GM19193 (cell line): ENCODE results near the gene TMEM59L.

Experiments
- POLR2A ChIP-seq: IDR thresholded peaks from 4 replicates; pipeline ENCODE4 v1.6.1; 2011; ENCODE audit not compliant: insufficient read depth, insufficient read length; ENCODE audit errors: extremely low read depth

TMEM59L gene

DNA sequence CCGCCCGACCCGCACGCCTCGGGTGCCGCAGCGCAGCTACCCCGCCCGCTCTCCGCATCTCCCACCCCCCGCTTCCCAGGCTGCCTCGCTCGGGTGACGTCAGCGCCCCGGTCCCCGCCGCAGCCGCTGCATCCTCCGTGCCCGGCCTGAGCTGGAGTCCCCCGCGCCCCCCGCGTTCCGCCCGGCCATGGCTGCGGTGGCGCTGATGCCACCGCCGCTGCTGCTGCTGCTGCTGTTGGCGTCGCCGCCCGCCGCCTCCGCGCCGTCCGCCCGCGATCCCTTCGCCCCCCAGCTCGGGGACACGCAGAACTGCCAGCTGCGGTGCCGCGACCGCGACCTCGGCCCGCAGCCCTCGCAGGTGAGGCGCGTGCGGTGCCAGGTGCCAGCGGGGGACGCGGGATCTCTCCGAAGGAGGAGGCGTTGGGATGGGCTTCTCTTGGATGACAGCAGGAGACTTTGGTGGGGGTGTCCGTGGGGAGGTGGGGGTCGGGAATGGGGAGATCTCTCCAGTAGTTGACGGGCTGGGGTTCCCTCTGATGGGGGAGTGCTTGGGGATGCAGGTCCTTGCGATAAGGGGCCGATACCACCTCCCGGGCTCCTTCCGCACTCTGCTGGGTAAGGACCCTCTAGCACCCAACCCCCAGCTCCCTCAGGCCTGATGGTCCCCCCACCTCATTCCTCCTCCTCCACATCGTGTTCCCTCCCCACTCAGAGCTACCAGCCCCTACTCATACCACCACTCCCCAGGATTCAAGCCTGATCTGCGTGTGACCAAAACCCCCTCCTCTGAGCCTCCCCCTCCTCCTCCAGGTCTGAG lies at the start of gene TMEM59L:
Gene TMEM59L (plus strand): TSS at position 99 of the 817 bp plus-strand sequence. CDS start 89 bp downstream, at position 188.
- TF ChIP-seq POLR2A: no peak

DNA sequence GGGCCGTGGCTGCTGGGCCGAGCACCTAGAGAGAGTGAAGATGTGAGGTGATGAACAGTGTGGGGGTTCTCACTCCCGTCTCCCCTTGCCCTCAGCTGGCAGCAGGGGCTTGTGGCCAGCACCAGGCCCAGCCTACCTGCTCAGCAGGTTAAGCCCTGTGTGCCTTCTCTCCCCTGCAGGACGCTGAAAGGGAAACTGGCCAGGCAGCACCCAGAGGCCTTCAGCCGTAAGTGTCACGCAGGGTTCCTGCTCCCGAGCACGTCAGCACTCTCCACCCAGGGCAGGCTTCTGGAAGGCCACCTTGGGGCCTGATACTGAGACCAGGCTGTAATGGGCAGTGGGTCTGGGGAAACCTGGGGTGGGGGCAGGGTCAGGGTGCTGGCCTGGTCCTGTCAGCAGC lies 45.7 kb upstream of the TMEM59L start:
- TF ChIP-seq POLR2A: no peak

DNA sequence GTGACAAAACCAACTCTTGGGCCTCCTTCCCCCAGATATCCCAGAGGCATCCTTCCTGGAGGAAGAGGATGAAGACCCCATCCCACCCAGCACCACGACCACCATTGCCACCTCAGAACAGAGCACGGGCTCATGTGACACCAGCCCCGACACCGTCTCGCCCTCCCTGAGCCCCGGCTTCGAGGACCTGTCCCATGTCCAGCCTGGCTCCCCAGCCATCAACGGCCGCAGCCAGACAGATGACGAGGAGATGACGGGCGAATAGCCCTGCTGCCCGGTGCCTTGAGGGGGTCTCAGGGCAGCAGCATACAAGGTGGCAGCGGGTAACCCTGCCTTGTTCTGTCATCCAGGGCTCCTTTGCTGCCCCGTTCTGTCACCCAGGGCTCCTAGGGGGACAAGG lies 44.3 kb upstream of the TMEM59L start:
- no peak for TF ChIP-seq POLR2A

DNA sequence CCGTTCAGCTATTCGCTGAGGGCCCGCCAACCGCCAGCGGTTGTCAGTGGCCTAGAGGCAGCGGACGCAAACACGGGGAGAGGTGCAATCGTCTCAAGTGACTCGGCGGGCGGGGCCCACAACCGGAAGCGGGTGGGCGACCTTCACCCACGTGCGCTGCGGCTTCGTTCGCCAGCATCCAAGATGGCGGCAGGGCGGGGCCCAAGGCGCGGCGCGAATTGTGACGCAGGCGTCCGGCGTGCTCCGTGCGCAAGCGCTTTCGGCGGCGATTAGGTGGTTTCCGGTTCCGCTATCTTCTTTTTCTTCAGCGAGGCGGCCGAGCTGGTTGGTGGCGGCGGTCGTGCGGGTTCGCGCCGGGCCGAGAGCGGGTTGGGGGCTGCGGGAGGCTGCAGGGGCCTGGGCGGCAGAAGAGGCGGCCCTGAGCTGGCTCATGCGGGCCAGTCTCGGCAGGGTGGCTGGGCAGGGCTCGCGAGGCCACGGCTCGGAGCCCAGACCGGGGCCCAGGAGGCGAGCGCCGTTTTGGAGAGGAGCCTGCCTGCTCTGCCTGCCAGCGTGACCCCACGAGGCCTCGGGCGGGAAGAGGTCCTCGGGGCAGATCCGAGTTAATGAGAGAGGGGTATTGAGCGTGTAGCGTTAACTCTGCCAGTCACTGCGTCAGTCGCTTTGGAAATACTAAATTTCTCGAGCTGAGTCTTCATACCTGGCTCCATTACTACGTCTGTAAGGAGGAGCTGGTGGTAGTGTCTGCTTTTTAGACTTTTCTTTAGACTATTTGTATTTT lies 40.9 kb upstream of the TMEM59L start, which contains the start of gene UBA52:
Gene UBA52 (plus strand): TSS at position 294 of the 781 bp plus-strand sequence. CDS start 1,444 bp downstream, outside the sequence.
- TF ChIP-seq POLR2A: peak; percentile 98

DNA sequence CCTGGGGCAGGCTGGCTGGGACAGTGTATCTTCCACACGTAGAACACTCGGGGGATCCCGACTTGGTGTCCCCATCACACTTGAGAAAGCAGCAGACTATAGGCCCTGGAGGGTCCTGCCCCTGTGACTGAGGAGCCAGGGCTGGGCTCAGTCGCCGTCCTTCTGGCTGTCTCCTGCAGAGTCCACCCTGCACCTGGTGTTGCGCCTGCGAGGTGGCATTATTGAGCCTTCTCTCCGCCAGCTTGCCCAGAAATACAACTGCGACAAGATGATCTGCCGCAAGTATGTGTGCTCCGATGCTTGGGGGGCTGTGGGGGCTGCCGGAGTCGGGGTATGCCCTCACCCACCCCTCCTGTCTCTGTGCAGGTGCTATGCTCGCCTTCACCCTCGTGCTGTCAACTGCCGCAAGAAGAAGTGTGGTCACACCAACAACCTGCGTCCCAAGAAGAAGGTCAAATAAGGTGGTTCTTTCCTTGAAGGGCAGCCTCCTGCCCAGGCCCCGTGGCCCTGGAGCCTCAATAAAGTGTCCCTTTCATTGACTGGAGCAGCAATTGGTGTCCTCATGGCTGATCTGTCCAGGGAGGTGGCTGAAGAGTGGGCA lies 37.9 kb upstream of the TMEM59L start:
- TF ChIP-seq POLR2A: no peak

DNA sequence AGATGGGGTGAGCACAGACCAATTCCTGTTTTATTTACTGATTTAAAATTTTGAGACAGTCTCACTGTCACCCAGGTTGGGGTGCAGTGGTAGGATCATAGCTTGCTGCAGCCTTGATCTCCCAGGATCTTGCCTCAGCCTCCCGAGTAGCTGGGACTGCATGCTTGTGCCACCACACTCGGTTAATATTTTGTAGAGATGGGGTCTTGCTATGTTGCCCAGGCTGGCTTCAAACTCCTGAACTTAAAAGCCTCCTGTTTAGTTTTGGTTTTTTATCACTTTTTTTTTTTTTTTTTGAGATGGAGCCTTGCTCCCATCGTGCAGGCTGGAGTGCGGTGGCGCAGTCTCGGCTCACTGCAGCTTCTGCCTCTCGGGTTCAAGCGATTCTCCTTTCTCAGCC lies 36.3 kb upstream of the TMEM59L start:
- TF ChIP-seq POLR2A: peak; percentile 19

DNA sequence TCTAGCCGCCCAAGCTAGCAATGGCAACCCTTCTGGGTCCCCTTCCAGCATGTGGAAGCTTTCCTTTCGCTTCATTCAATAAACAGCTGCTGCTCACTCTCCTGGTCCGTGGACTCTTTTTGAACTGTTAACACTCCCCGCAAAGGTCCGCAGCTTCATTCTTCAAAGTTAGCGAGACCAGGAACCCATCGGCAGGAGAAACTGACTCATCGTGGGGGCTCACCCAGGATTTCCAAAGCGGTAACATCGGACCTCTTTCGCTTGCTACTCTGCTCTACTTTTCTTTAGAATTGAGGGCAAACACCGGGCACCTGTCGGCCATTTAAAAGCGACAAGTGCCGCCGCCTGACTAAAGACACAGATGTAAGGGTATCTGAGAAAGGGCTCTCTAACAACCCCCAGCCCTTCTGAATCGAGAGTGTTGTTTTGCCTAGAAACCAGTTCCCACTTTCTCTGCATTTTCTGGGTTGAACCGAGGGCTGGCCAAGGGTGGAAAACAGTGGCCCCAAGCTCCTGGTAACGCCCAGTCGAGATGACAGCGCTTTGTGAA lies 35.2 kb upstream of the TMEM59L start:
- no peak for TF ChIP-seq POLR2A

DNA sequence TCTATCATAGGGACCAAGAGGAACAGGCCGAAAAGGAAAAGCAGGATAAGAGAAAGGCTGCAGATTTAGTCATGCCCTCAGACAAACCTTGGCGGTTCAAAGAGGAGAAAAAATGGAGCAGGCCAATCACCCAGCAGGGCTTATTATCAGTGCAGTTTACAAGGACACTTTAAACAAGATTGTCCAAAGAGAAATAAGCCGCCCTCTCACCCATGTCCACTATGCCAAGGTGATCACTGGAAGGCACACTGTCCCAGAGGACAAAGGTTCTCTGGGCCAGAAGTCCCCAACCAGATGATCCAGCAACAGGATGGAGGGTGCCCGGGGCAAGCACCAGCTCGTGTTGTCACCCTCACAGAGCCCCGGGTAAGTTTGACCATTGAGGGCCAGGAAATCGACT lies 32.4 kb upstream of the TMEM59L start:
- no peak for TF ChIP-seq POLR2A

DNA sequence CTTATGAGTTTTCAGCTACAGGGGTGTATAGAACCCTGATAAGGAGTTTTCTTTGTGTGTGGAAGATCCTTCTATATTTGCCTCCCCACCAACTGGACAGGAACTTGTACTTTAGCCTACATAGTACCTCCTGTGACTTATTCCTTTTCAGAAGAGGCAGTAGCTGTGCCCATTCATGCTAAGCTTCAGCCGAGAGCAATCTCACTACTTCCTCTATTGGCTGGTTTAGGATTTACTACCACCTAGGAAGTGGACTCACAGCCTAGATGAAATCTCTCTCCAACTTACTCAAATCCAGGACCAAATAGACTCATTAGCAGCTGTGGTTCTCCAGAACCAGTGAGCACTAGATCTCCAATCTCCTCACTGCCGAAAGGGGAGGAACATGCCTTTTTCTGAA lies 26.4 kb upstream of the TMEM59L start:
- TF ChIP-seq POLR2A: no peak

DNA sequence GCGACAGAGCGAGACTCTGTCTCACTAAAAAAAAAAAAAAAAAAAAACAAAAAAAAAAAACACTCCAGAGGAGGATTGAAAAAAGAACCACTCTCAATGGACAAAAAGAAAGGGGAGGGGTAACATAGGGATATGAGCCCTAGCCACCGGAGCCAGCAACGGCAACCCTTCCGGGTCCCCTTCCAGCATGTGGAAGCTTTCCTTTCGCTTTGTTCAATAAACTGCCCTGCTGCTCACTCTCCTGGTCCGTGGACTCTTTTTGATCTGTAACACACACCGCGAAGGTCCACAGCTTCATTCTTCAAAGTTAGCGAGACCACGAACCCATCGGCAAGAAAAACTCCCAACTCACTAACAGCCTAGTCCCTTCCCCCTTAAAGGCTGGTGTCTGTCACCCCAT lies 25.1 kb upstream of the TMEM59L start:
- no peak for TF ChIP-seq POLR2A

DNA sequence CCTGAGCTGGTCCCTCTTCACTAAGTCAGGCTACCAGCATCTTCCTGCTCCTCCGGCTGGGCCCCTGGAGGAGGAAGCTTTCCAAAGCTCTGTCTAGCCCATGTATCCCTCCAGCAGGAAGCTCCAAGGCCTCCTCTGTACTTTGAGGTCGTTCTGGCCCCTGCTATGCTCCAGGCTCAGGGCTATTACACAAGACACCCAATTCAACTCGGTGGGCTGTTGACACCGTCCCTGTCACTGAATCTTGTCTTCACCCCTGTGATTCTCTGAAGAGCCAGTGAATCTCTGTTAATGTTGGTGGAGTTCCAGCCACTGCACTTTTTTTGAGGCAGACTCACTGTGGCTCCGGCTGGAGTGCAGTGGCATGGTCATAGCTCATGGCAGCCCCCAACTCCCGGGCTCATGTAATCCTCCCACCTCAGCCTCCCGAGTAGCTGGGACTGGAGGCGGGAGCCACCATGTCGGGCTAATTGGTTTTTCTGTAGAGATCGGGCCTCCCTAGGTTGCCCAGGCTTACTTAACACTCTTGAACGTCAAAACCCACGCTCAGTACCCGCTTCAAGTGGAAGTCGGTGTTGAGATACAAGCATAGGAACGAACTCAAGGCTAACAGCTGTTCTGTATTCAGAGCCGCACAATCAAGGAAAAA lies 24.6 kb upstream of the TMEM59L start:
- no peak for TF ChIP-seq POLR2A

DNA sequence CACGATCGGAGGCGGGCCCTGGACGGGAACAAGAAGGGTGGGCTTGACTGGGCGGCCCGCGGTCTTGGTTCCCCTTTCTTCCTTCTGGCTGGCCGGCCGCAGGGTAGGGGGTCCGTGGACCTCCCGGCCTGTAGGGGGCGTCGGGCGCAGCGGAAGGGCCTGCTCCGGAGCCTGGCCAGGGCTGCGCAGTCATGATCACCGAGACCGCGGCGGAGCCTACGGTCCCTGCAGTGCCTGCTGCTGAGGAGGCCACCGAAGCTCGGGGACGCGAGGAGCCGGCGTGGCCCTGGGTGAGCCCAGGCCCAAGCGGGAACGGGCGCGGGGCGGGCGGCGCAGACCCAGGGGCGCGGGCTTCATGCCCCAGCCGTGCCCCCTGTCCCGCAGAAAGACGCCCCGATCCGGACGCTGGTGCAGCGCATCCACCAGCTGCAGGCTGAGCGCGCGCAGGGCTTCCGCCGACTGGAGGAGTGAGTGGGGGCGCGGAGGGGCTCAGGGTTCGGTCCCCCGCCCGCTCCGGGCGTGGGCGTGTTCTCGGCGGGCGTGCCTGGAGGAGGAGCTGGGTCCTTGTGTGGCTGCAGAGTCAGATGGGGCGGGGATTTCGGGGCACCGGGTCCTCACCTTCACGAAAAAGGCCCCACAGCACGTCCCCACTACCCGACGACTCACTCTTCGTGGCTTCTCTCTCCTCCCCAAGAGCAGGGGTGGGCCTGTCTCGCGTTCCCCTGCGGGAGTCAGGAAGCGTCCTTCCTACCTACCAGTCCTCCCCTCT lies 23.9 kb upstream of the TMEM59L start, which contains the start of gene REX1BD:
Gene REX1BD (plus strand): TSS at position 188 of the 769 bp plus-strand sequence. CDS start 4 bp downstream, at position 192.
- TF ChIP-seq POLR2A: peak; percentile 83

DNA sequence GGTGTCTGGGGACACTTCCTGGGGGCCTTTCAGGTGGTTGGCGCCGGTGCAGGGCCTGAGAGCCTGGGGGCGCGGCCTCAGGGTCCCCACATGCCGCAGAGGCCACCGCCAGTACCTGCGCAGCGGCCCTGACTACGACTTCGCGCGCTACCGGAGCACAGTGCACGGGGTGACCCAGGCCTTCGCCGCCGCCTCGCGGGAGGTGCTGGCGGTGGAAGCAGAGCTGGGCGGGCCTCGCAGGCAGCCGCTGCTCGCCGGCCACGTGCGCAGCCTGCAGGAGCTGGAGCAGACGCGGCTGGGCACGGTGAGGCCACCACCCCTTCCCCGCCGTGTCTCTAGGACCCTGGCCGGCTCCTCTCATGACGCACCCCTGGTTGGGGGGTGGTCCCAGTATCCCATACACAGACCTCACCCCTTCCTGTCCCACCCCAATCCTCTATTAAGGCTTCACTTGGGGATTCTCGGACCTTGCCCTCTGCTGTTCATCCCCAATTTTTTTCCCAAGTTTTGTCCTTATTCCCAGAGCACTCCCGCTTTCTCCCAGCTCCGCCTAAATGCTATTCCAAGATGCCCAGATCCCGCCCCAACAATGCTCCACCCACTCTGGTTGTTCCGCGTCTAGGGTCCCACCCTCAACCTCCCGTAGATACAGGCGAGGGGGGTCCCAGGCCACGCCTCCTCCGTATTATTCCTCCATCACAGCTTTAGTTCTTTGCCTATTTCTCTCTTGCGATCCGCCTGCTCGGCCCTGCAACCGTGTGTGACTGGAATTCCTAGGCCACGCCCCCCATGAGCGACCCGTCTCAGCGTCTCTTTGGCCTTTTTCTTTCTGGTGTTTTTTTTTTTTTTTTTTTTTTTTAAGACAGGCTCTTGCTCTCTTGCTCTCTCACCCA lies 23.0 kb upstream of the TMEM59L start:
- TF ChIP-seq POLR2A: no peak
